Stimulated activated CD4-positive, alpha-beta T cell treated with anti-CD3 and anti-CD28 coated beads, Interleukin-4, amount 100 ng/mL, for 4 hours (primary cell): Measurements from ENCODE around the gene NUTM2G.
"Not testable (repeated sequence)": the region's sequence is repeated elsewhere in the genome, so short reads cannot be mapped to it uniquely, and the experiment has no call there.

ENCODE experiments used
- DNase-seq, 2 experiments: peaks; one replicate each; pipeline ENCODE4 v3.0.0-alpha.2; 2020

NUTM2G gene

GRCh38 chr9:96942181-96942580, 13.5 kb downstream of the NUTM2G start:
- not testable (repeated sequence) for DNase-seq

DNA sequence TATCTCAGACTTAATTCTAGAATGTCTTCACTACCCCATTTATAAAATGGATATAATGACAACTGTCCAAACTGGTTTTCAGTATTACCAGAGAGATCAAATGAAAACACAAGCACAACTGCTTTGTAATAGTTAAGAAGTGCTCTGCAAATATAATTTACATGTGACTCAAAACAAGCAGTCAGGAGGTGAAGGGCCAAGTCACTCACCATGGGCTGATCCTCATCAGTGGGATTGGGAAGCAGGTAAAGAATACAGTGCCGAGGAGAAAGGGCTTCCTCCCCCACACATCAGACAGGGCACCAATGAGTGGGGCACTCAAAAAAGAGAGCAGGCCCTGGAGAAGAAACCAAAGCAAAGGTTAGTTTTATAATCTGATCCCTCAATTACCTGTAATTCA, 20.7 kb downstream of the NUTM2G start:
- DNase-seq = not testable (repeated sequence)

GRCh38 chr9:96950539-96950938, 21.9 kb downstream of the NUTM2G start:
- DNase-seq = not testable (repeated sequence)

GRCh38 chr9:96967591-96967990, 38.9 kb downstream of the NUTM2G start:
- DNase-seq = not testable (repeated sequence)

DNA sequence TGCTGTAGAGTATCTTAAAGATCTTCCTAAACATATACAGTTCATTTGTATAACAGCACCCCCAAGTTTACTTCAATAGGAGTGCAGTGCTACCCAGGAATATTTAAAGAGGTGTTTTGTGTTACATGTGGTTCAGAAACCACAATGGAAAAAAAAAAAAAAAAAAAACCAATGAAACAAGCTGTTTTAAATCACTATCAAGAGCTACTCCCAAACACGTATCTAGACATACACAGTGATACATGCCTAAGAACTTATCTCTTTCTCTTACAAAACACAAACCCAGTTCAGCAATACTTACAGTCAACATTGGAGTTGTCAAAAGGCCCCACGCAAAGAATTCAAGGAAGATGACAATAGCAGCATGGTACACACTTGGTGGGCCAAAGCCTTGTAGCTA, 43.9 kb downstream of the NUTM2G start:
- DNase-seq = not testable (repeated sequence)

- DNase-seq = not testable (repeated sequence)
Measured at GRCh38 chr9:96974037-96974436, 45.4 kb downstream of the NUTM2G start.

DNA sequence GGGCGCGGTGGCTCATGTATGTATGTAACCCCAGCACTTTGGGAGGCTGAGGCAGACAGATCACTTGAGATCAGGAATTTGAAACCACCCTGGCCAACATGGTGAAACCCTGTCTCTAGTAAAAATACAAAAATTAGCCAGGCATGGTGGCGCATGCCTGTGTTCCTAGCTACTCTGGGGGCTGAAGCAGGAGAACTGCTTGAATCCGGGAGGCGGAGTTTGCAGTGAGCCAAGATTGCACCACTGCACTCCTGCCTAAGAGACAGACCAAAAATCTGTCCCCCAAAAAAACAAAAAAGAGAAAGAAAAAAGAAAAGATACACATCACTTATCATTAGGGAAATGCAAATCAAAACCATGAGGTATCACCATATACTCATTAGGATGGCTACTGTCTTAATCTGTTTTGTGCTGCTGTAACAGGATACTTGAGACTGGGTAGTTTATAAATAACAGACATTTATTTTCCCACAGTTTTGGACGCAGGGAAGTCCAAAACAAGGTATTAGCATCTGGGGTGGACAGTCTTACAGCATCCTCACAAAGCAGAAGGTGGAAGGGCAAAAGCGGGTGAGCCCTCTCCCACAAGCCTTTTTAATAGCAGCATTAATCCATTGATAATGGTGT, 55.0 kb downstream of the NUTM2G start:
- not testable (repeated sequence) for DNase-seq

DNA sequence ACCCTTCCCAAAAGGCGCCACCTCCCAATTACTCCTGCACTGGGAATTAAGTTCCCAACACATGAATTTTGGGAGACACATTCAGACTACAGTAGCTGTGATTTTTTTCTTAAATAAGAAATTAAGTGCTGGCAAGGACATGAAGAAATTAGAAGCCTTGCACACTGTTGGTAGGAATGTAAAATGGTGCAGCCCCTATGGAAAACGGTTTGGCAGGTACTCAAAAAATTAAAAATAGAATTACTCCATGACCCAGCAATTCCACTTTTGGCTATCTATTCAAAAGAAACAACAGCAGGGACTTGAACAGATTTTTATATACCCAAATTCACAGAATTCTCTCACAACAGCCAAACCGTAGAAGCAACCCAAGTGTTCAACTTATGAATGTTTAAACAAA, 55.5 kb downstream of the NUTM2G start:
- DNase-seq = not testable (repeated sequence)

DNA sequence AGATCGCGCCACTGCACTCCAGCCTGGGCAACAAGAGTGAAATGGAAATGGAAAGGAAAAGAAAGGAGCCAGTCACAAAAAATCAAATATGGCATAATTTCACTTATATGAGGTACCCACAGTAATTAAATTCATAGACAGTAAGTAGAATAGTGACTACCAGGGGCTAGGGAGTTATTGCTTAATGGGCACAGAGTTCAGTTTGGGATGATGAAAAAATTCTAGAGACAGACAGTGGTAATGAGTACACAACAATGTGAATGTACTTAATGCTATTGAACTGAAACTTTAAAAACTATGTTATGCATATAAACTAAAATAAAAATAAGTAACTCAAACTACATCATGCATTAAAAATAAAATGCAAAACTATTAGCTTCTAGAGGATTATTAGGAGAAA, 56.2 kb downstream of the NUTM2G start:
- DNase-seq = not testable (repeated sequence)
